Hepatocyte (in vitro differentiated cells): Measurements from ENCODE around the gene ITGB3. TPM values are rescaled to one million over a fixed set of nuclear protein-coding genes. Genes with fewer than 3 reads are reported as not detected.

Source experiments
- DNase-seq: peaks from one replicate; pipeline ENCODE4 v3.0.0-alpha.2; 2016; ENCODE audit warnings: low spot score
- H2AFZ ChIP-seq: fragments of 200-600 bp; sonication (generic); 2 replicates; pipeline ENCODE4 v1.6.0; 2016; ENCODE audit warnings: antibody characterized with exemption, mild to moderate bottlenecking
- H3K27ac ChIP-seq: fragments of 200-600 bp; sonication (generic); 2 replicates; pipeline ENCODE4 v1.5.1; 2016; ENCODE audit warnings: mild to moderate bottlenecking
- H3K27me3 ChIP-seq: fragments of 200-600 bp; sonication (generic); 2 replicates; pipeline ENCODE4 v1.6.1; 2016
- H3K36me3 ChIP-seq: fragments of 200-600 bp; sonication (generic); replicated peaks from 2 replicates; pipeline ENCODE4 v1.5.1; 2016; ENCODE audit warnings: low read depth; ENCODE audit not compliant: insufficient read depth
- H3K4me1 ChIP-seq: fragments of 200-600 bp; sonication (generic); 2 replicates; pipeline ENCODE4 v1.5.1; 2016; ENCODE audit warnings: mild to moderate bottlenecking, moderate library complexity; ENCODE audit not compliant: insufficient read depth
- H3K4me2 ChIP-seq: fragments of 200-600 bp; sonication (generic); 2 replicates; pipeline ENCODE4 v1.6.0; 2016
- H3K4me3 ChIP-seq: fragments of 200-600 bp; sonication (generic); 2 replicates; pipeline ENCODE4 v1.5.1; 2016; ENCODE audit warnings: mild to moderate bottlenecking
- H3K79me2 ChIP-seq: fragments of 200-600 bp; sonication (generic); 2 replicates; pipeline ENCODE4 v1.6.0; 2017; ENCODE audit warnings: mild to moderate bottlenecking
- H3K9me2 ChIP-seq: fragments of 200-600 bp; sonication (generic); replicated peaks from 2 replicates; pipeline ENCODE4 v1.6.0; 2017; ENCODE audit warnings: mild to moderate bottlenecking; ENCODE audit not compliant: insufficient read depth
- H3K9me3 ChIP-seq: fragments of 200-600 bp; sonication (generic); 2 replicates; pipeline ENCODE4 v1.5.1; 2016; ENCODE audit warnings: low read depth, mild to moderate bottlenecking
- H4K20me1 ChIP-seq: fragments of 200-600 bp; sonication (generic); 2 replicates; pipeline ENCODE4 v1.6.0; 2016; ENCODE audit warnings: mild to moderate bottlenecking; ENCODE audit not compliant: insufficient read depth, poor library complexity, severe bottlenecking
- CTCF ChIP-seq: fragments of 200-600 bp; sonication (generic); IDR thresholded peaks from 2 replicates; pipeline ENCODE4 v1.5.1; 2016; ENCODE audit warnings: antibody characterized with exemption, mild to moderate bottlenecking; ENCODE audit not compliant: poor library complexity
- EZH2 ChIP-seq: fragments of 200-600 bp; sonication (generic); IDR thresholded peaks from 2 replicates; pipeline ENCODE4 v1.6.1; 2016; ENCODE audit warnings: antibody characterized with exemption, mild to moderate bottlenecking, borderline replicate concordance
- EZH2phosphoT487 ChIP-seq: fragments of 200-600 bp; sonication (generic); IDR thresholded peaks from one replicate; pipeline ENCODE4 v1.6.1; 2018; ENCODE audit warnings: antibody characterized with exemption, mild to moderate bottlenecking, low read depth, moderate library complexity; ENCODE audit not compliant: unreplicated experiment, severe bottlenecking
- WGBS: methylation state at CpG from one replicate; pipeline ENCODE4 v1.1.6; 2016; ENCODE audit warnings: low lambda C conversion rate; ENCODE audit errors: missing lambda C conversion rate; 5-methylcytosine and 5-hydroxymethylcytosine counted together
- polyA plus RNA-seq: library from polyadenylated mRNA; unstranded; fragments of >200 nt; fragmentation: Nextera tagmentation; extraction: Ambion mirVana; gene quantifications from 2 replicates; pipeline ENCODE4 v1.2.1, GENCODE V29; 2016
- total RNA-seq: library from RNA; depleted of rRNA; stranded (reverse); fragments of >200 nt; gene quantifications from 2 replicates; pipeline ENCODE4 v1.2.3, GENCODE V29; 2014

The ITGB3 gene
- total and polyA plus RNA-seq, 2 experiments from 2014 or later, result 0.66 to 1.4 TPM

- Histone ChIP-seq H3K4me1 (no peaks in the 10 kb centered on the region), H3K9me2 (no peaks in the 10 kb centered on the region), H3K4me3 (no peak overlapping the region), H3K36me3 (no peaks in the 10 kb centered on the region), H3K79me2 (no peaks in the 10 kb centered on the region), H3K27me3 (no peaks in the 10 kb centered on the region), H3K9me3 (no peaks in the 10 kb centered on the region), H3K4me2 (no peak overlapping the region), H3K27ac (no peak overlapping the region), H4K20me1 (no peaks in the 10 kb centered on the region), H2AFZ (no peak overlapping the region)
- DNase-seq, result no peak
- 93% methylated on average over 6 of the region's 6 CpGs for WGBS
- TF ChIP-seq EZH2, result no peak
- no peak for TF ChIP-seq EZH2phosphoT487
Measured at GRCh38 chr17:47295874-47296255, 42.2 kb downstream of the ITGB3 start.

- Histone ChIP-seq H4K20me1 (no peaks in the 10 kb centered on the region), H3K36me3 (no peaks in the 10 kb centered on the region), H3K9me3 (no peaks in the 10 kb centered on the region), H3K4me1 (no peaks in the 10 kb centered on the region), H3K9me2 (no peaks in the 10 kb centered on the region), H3K27me3 (no peaks in the 10 kb centered on the region), H2AFZ (no peak overlapping the region), H3K4me2 (no peak overlapping the region), H3K4me3 (no peak overlapping the region), H3K27ac (no peak overlapping the region), H3K79me2 (no peaks in the 10 kb centered on the region)
- TF ChIP-seq EZH2 (no peak), CTCF (no peak)
- 99% methylated on average over 4 of the region's 4 CpGs for WGBS
- no peak for DNase-seq
Measured at GRCh38 chr17:47297661-47298400, 44.2 kb downstream of the ITGB3 start.

- H3K4me3 ChIP-seq, result no peak overlapping the region
- 96% methylated on average over 6 of the region's 6 CpGs for WGBS
- no peaks in the 10 kb centered on the region for H3K9me2 ChIP-seq
- H4K20me1 ChIP-seq, result no peaks in the 10 kb centered on the region
- H3K36me3 ChIP-seq, result no peaks in the 10 kb centered on the region
- H3K4me2 ChIP-seq, result no peak overlapping the region
- no peak overlapping the region for H2AFZ ChIP-seq
- DNase-seq, result no peak
- H3K4me1 ChIP-seq, result no peaks in the 10 kb centered on the region
- no peaks in the 10 kb centered on the region for H3K79me2 ChIP-seq
- no peaks in the 10 kb centered on the region for H3K27me3 ChIP-seq
- TF ChIP-seq EZH2 (no peak), CTCF (no peak), EZH2phosphoT487 (no peak)
- no peak overlapping the region for H3K27ac ChIP-seq
- H3K9me3 ChIP-seq, result no peaks in the 10 kb centered on the region
Measured at GRCh38 chr17:47298712-47299111, 45.1 kb downstream of the ITGB3 start.

- Histone ChIP-seq H3K36me3 (no peaks in the 10 kb centered on the region), H3K79me2 (no peaks in the 10 kb centered on the region), H3K4me1 (no peaks in the 10 kb centered on the region), H3K9me3 (no peaks in the 10 kb centered on the region), H4K20me1 (no peaks in the 10 kb centered on the region), H2AFZ (no peak overlapping the region), H3K27ac (no peak overlapping the region), H3K4me2 (no peak overlapping the region), H3K4me3 (no peak overlapping the region), H3K9me2 (no peaks in the 10 kb centered on the region), H3K27me3 (no peaks in the 10 kb centered on the region)
- TF ChIP-seq EZH2phosphoT487 (no peak), CTCF (no peak), EZH2 (no peak)
- WGBS, result 96% methylated on average over 13 of the region's 13 CpGs
- no peak for DNase-seq
Measured at GRCh38 chr17:47299239-47299910, 45.7 kb downstream of the ITGB3 start.
